Natural killer cell (primary cell): ENCODE measurements around the gene PERM1. TPM values are rescaled to one million over a fixed set of nuclear protein-coding genes. Genes with fewer than 3 reads are reported as not detected.
A peak's percentile ranks its signal among the peaks of the same experiment; 100 is the strongest.

Experiments used
- ATAC-seq, 3 donors: fragments of 150-1000 bp in 2 of 3; fragments of 200-7000 bp in 1 of 3; cut with Tn5 transposase; 1 replicate in 1 of 3; 2 replicates in 2 of 3; pipeline ENCODE4 v1.10.0; 2021; ENCODE audit warnings: mild to moderate bottlenecking in 2 of 3, moderate library complexity in 2 of 3
- DNase-seq, 2 donors: peaks; one replicate each; pipeline versions ENCODE4 v3.0.0 to v3.0.0-alpha.2; 2013 to 2021; ENCODE audit warnings: mixed read lengths in 1 of 2
- H3K27ac ChIP-seq: one replicate; pipeline ENCODE4 v1.5.1; 2013; ENCODE audit warnings: mild to moderate bottlenecking, low read length
- H3K27me3 ChIP-seq: one replicate; pipeline ENCODE4 v1.6.1; 2013; ENCODE audit warnings: low read length; ENCODE audit not compliant: control insufficient read depth, insufficient read depth
- H3K36me3 ChIP-seq: one replicate; pipeline ENCODE4 v1.6.1; 2013; ENCODE audit warnings: low read length; ENCODE audit not compliant: control insufficient read depth, insufficient read depth
- H3K4me1 ChIP-seq: one replicate; pipeline ENCODE4 v1.6.1; 2013; ENCODE audit warnings: low read length; ENCODE audit not compliant: control insufficient read depth, insufficient read depth
- H3K4me3 ChIP-seq: one replicate; pipeline ENCODE4 v1.5.1; 2013; ENCODE audit warnings: low read length
- H3K9me3 ChIP-seq: one replicate; pipeline ENCODE4 v1.6.1; 2013; ENCODE audit warnings: low read length; ENCODE audit not compliant: control insufficient read depth, insufficient read depth
- H3K27ac Mint-ChIP-seq, 2 donors: one replicate each; pipeline ENCODE4 v1.8.0; 2022; ENCODE audit warnings: mild to moderate bottlenecking in 2 of 2, mixed read lengths in 2 of 2, moderate library complexity in 1 of 2
- H3K27me3 Mint-ChIP-seq, 2 donors: one replicate each; pipeline ENCODE4 v1.8.0; 2022; ENCODE audit warnings: low read depth in 2 of 2, mixed read lengths in 2 of 2
- H3K36me3 Mint-ChIP-seq: one replicate; pipeline ENCODE4 v1.8.0; 2022; ENCODE audit warnings: mixed read lengths
- H3K4me1 Mint-ChIP-seq, 2 donors: one replicate each; pipeline ENCODE4 v1.8.0; 2022; ENCODE audit warnings: mixed read lengths in 2 of 2
- H3K4me3 Mint-ChIP-seq: one replicate; pipeline ENCODE4 v1.8.0; 2022; ENCODE audit warnings: mild to moderate bottlenecking, moderate library complexity, mixed read lengths
- H3K9me3 Mint-ChIP-seq, 2 donors: one replicate each; pipeline ENCODE4 v1.8.0; 2022; ENCODE audit warnings: mixed read lengths in 2 of 2
- WGBS: methylation state at CpG from one replicate; pipeline ENCODE4 v1.1.7; 2013; ENCODE audit warnings: missing lambda C conversion rate; ENCODE audit not compliant: insufficient coverage; 5-methylcytosine and 5-hydroxymethylcytosine counted together
- intact Hi-C: fragments of 100-400 bp; cut with micrococcal nuclease; formaldehyde crosslinking; loops from one replicate; pipeline ENCODE4 v1.14.2; 2022
- total RNA-seq, 4 donors: library from RNA; stranded (reverse); fragments of 120-200 nt in 1 of 4; gene quantifications; one replicate each; pipeline versions ENCODE4 v1.2.3 to v1.2.4, GENCODE V29; 2013 to 2022
- TF ChIP-seq, protein P1 (sequence below): fragments of 200-600 bp; IDR thresholded peaks from one replicate; pipeline ENCODE4 v1.8.0; 2022; ENCODE audit warnings: antibody characterized with exemption

PERM1 gene
- total RNA-seq, 3 donors from 2014 or later (not counting 1 experiment from before 2014, with no cell fraction given) = not detected

DNA sequence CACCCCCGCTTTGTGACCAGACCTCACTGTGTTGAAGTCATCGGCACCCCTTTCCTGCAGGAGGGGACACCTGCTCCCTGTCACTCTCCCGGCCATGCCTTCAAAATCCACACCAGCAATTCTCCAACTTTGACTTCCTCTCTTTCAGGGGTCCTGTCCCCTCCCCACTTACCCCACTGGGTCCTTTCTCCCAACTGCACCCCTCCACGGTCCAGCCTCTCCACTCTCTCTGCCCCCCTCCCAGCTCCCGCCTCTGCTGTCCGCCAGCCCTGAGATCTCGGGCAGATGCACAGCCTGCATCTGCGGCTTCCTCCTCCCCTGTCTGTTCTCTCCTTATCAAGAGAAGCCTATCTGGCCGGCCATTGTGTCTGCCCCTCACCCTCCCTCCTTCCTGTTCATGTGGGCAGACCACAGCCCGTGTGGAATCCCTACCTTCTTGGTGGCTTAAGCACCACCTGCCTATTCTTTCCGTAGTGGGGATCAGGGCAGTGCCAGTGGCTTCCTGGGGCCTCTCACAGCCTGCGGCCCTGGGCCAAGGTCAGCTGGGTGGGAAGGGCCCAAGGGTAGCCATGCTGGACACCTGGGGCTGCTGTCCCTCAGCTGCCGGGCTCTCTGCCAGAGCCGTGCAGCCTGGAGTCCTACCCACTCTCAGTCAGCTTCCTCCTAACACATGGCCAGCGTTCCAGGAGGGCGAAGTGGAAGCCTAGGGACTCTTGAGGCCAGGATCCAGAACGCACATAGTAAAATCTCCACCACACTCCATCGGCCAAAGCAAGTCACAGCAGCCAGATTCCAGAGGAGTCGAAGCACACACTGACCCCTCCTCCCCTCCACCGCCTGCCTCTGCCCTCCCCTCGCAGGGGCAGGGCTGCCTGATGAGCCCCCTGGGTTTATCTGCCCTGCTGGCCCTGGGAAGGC is 23.1 kb upstream of the PERM1 start:
- peak overlapping the region; percentile 43 to 78 for H3K27ac Mint-ChIP-seq
- H3K27me3 Mint-ChIP-seq = peaks cover 11 to 31% of the 10 kb centered on the region in 2 donors
- H3K36me3 Mint-ChIP-seq = no peaks in the 10 kb centered on the region
- ATAC-seq (peak; percentile 2 to 8 (median 4)), DNase-seq (no peak)
- peak overlapping the region; percentile 68 for H3K4me3 Mint-ChIP-seq
- Histone ChIP-seq H3K9me3 (no peaks in the 10 kb centered on the region), H3K4me1 (peaks cover 49% of the 10 kb centered on the region), H3K27ac (no peak overlapping the region), H3K4me3 (no peak overlapping the region), H3K36me3 (no peaks in the 10 kb centered on the region), H3K27me3 (peaks cover 25% of the 10 kb centered on the region)
- WGBS = 12% methylated on average over 21 of the region's 21 CpGs
- no peaks in the 10 kb centered on the region for H3K9me3 Mint-ChIP-seq
- peaks cover 20 to 23% of the 10 kb centered on the region in 2 donors for H3K4me1 Mint-ChIP-seq
- intact Hi-C loops = no loop called here
- TF ChIP-seq, protein P1, sequence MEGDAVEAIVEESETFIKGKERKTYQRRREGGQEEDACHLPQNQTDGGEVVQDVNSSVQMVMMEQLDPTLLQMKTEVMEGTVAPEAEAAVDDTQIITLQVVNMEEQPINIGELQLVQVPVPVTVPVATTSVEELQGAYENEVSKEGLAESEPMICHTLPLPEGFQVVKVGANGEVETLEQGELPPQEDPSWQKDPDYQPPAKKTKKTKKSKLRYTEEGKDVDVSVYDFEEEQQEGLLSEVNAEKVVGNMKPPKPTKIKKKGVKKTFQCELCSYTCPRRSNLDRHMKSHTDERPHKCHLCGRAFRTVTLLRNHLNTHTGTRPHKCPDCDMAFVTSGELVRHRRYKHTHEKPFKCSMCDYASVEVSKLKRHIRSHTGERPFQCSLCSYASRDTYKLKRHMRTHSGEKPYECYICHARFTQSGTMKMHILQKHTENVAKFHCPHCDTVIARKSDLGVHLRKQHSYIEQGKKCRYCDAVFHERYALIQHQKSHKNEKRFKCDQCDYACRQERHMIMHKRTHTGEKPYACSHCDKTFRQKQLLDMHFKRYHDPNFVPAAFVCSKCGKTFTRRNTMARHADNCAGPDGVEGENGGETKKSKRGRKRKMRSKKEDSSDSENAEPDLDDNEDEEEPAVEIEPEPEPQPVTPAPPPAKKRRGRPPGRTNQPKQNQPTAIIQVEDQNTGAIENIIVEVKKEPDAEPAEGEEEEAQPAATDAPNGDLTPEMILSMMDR = no peak

DNA sequence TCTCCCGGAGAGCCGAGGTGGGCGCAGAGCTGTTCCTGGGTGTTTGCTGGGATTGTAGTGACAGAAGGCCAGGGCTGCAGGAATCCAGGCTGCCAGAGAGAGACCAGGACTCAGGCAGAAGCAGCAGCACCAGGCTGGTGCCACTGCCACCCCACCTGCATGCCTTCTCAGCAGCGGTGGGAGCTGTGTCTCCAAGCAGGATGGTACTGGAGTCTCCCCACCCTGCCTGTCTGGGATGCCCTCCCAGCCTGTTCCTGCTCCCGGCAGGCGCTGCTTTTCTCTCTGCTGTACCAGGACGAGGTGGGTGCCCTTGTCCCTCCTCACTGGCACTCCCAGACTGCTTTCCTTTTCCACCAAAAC is 22.5 kb upstream of the PERM1 start:
- DNase-seq (no peak), ATAC-seq (no peak)
- Mint-ChIP-seq H3K27ac (peak overlapping the region; percentile 43 to 78), H3K36me3 (no peaks in the 10 kb centered on the region), H3K4me3 (peak overlapping the region; percentile 65), H3K27me3 (peaks cover 11 to 31% of the 10 kb centered on the region in 2 donors), H3K9me3 (no peaks in the 10 kb centered on the region), H3K4me1 (peaks cover 20 to 23% of the 10 kb centered on the region in 2 donors)
- no peak overlapping the region for H3K4me3 ChIP-seq
- no peaks in the 10 kb centered on the region for H3K9me3 ChIP-seq
- H3K27ac ChIP-seq = no peak overlapping the region
- no peaks in the 10 kb centered on the region for H3K36me3 ChIP-seq
- peaks cover 46% of the 10 kb centered on the region for H3K4me1 ChIP-seq
- TF ChIP-seq, protein P1 = no peak
- peaks cover 27% of the 10 kb centered on the region for H3K27me3 ChIP-seq
- intact Hi-C loops = no loop called here
- WGBS = 55% methylated on average over 7 of the region's 7 CpGs

DNA sequence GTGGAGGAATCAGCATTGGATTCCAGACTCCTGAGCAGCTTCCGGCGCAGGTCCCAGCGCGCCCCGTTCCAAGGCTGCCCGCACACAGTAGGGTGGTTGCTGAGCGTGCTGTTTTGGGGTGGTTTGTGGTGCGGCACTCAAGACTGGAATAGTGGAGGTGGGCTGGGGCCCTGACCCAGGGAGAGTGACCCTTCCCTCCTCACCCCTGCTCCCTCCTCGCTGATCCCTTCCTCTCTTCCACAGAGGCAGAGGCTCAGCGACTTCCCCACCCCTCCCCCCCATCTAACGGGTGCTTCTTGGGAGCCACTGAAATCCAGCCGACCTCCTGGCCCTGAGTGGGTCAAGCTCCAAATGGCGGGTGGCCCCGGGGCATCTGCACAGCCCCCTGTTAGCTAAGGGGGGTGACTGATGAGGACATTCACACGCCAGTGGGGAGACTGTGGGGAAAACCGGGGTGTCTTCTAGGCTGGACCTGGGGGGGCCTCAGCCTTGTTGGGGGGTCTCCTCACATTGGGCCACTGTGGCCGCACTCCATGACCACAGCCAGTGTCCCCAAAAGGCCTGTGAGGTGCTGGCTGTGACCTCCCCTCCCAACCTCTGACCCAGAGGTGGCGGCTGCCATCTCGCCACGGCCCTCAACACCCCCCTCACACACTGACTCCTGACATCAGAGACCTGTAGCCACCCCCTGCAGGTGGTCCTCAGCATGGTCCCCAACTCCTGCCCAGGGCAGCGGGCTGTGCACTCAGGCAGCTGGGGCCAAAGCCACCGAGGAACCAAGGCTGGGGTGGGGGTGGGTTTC is 21.9 kb upstream of the PERM1 start:
- Mint-ChIP-seq H3K36me3 (no peaks in the 10 kb centered on the region), H3K27me3 (peaks cover 11 to 31% of the 10 kb centered on the region in 2 donors), H3K9me3 (no peaks in the 10 kb centered on the region), H3K4me3 (no peak overlapping the region), H3K27ac (no peak overlapping the region), H3K4me1 (peaks cover 15 to 17% of the 10 kb centered on the region in 2 donors)
- WGBS = 79% methylated on average over 17 of the region's 22 CpGs
- DNase-seq = no peak
- Histone ChIP-seq H3K36me3 (no peaks in the 10 kb centered on the region), H3K27me3 (peaks cover 28% of the 10 kb centered on the region), H3K27ac (no peak overlapping the region), H3K4me3 (no peak overlapping the region), H3K9me3 (no peaks in the 10 kb centered on the region), H3K4me1 (peaks cover 43% of the 10 kb centered on the region)
- intact Hi-C loops = no loop called here
- TF ChIP-seq, protein P1 = no peak
- ATAC-seq = no peak
